IMR-90 (cell line): ENCODE data around the gene SELENOV. TPM values are rescaled to one million over a fixed set of nuclear protein-coding genes. Genes with fewer than 3 reads are reported as not detected.

Source experiments
- ATAC-seq: fragments of 200-7000 bp; cut with Tn5 transposase; 2 replicates; pipeline ENCODE4 v1.9.1; 2020; ENCODE audit warnings: low read depth, mild to moderate bottlenecking, moderate library complexity
- BruUV-seq: library from RNA; stranded (reverse); fragments of 400-500 nt; replicated peaks from 2 replicates; lab custom pipeline; 2021; lab: Mats Ljungman, UMichigan
- CTCF ChIA-PET: fragments of 300-600 bp; formaldehyde crosslinking; extraction: SDS; loops from one replicate; lab custom pipeline; 2021; ENCODE audit warnings: antibody characterized with exemption; lab: Yijun Ruan, JAX
- POLR2A ChIA-PET: fragments of 300-600 bp; sonication (Branson Sonifier 250); formaldehyde crosslinking; loops from one replicate; lab custom pipeline; 2022; ENCODE audit warnings: antibody characterized with exemption; ENCODE audit not compliant: unreplicated experiment; lab: Charles Lee
- DNase-seq: peaks from one replicate; pipeline ENCODE4 v3.0.0; 2013
- H2AFZ ChIP-seq: replicated peaks from 2 replicates; pipeline ENCODE3; 2013; ENCODE audit warnings: low read length, mild to moderate bottlenecking; ENCODE audit not compliant: poor library complexity
- H2AK5ac ChIP-seq: 2 replicates; pipeline ENCODE4 v1.6.1; 2013; ENCODE audit warnings: low read depth, low read length, inconsistent platforms
- H2AK9ac ChIP-seq: replicated peaks from 2 replicates; pipeline ENCODE3; 2013; ENCODE audit warnings: mild to moderate bottlenecking, low read depth, low read length, moderate library complexity; ENCODE audit not compliant: poor library complexity
- H2BK120ac ChIP-seq: 2 replicates; pipeline ENCODE4 v1.6.1; 2013; ENCODE audit warnings: low read depth, low read length, inconsistent platforms
- H2BK15ac ChIP-seq: 3 replicates; pipeline ENCODE4 v1.6.1; 2013; ENCODE audit warnings: low read depth, low read length, inconsistent platforms
- H2BK20ac ChIP-seq: 2 replicates; pipeline ENCODE4 v1.6.1; 2013; ENCODE audit warnings: low read depth, mild to moderate bottlenecking, inconsistent platforms, low read length, moderate library complexity
- H2BK5ac ChIP-seq: 2 replicates; pipeline ENCODE4 v1.6.1; 2013; ENCODE audit warnings: mild to moderate bottlenecking, low read depth, low read length, inconsistent platforms; ENCODE audit not compliant: poor library complexity, severe bottlenecking
- H3K14ac ChIP-seq: replicated peaks from 2 replicates; pipeline ENCODE4 v1.6.1; 2013; ENCODE audit warnings: low read depth, low read length, inconsistent platforms
- H3K18ac ChIP-seq: 2 replicates; pipeline ENCODE4 v1.6.1; 2013; ENCODE audit warnings: low read depth, low read length, control low read depth
- H3K23ac ChIP-seq: 2 replicates; pipeline ENCODE4 v1.6.1; 2013; ENCODE audit warnings: low read depth, low read length, inconsistent platforms
- H3K27ac ChIP-seq: 2 replicates; pipeline ENCODE4 v1.5.1; 2013; ENCODE audit warnings: mild to moderate bottlenecking, control low read depth, low read length; ENCODE audit not compliant: insufficient read depth
- H3K27me3 ChIP-seq: 2 replicates; pipeline ENCODE4 v1.6.1; 2013; ENCODE audit warnings: low read length; ENCODE audit not compliant: control insufficient read depth, insufficient read depth
- H3K36me3 ChIP-seq: 2 replicates; pipeline ENCODE4 v1.6.1; 2013; ENCODE audit warnings: low read length, mixed read lengths; ENCODE audit not compliant: control insufficient read depth, insufficient read depth
- H3K4ac ChIP-seq: 2 replicates; pipeline ENCODE4 v1.6.1; 2013; ENCODE audit warnings: low read depth, low read length, inconsistent platforms
- H3K4me1 ChIP-seq: 2 replicates; pipeline ENCODE4 v1.6.1; 2013; ENCODE audit warnings: low read length, mixed read lengths; ENCODE audit not compliant: control insufficient read depth, insufficient read depth
- H3K4me2 ChIP-seq: 2 replicates; pipeline ENCODE4 v1.6.1; 2013; ENCODE audit warnings: low read depth, mild to moderate bottlenecking, control low read depth, low read length, moderate library complexity
- H3K4me3 ChIP-seq: 2 replicates; pipeline ENCODE4 v1.5.1; 2013; ENCODE audit warnings: low read depth, mild to moderate bottlenecking, control low read depth, low read length, moderate library complexity; ENCODE audit not compliant: insufficient read depth
- H3K56ac ChIP-seq: 2 replicates; pipeline ENCODE4 v1.6.1; 2013; ENCODE audit warnings: low read length, inconsistent platforms; ENCODE audit not compliant: insufficient read depth; ENCODE audit errors: extremely low read depth
- H3K79me1 ChIP-seq, 2 experiments: 2 replicates each; pipeline ENCODE4 v1.6.1; 2013; ENCODE audit warnings: low read length in 2 of 2, inconsistent platforms in 1 of 2, low read depth in 1 of 2
- H3K9ac ChIP-seq: 2 replicates; pipeline ENCODE4 v1.6.1; 2013; ENCODE audit warnings: low read depth, low read length, control low read depth
- H3K9me1 ChIP-seq: 2 replicates; pipeline ENCODE4 v1.6.1; 2013; ENCODE audit warnings: low read length, inconsistent platforms; ENCODE audit not compliant: insufficient read depth
- H3K9me3 ChIP-seq: 2 replicates; pipeline ENCODE4 v1.6.1; 2013; ENCODE audit warnings: low read length; ENCODE audit not compliant: control insufficient read depth, insufficient read depth
- H4K20me1 ChIP-seq: 2 replicates; pipeline ENCODE4 v1.6.1; 2013; ENCODE audit warnings: low read length, inconsistent platforms; ENCODE audit not compliant: insufficient read depth
- H4K5ac ChIP-seq: 2 replicates; pipeline ENCODE4 v1.6.1; 2013; ENCODE audit warnings: mild to moderate bottlenecking, low read depth, low read length, control low read depth
- H4K8ac ChIP-seq, 2 experiments: 2 replicates each; pipeline ENCODE4 v1.6.1; 2013; ENCODE audit warnings: low read depth in 2 of 2, low read length in 2 of 2, control low read depth in 1 of 2, inconsistent platforms in 1 of 2
- H4K91ac ChIP-seq: 2 replicates; pipeline ENCODE4 v1.6.1; 2013; ENCODE audit warnings: low read depth, low read length, inconsistent platforms; ENCODE audit not compliant: insufficient read depth
- BHLHE40 ChIP-seq: fragments of 150-350 bp; IDR thresholded peaks from 2 replicates; pipeline ENCODE4 v1.6.1; 2016; ENCODE audit warnings: mild to moderate bottlenecking, low read depth, low read length
- CTCF ChIP-seq: conservative IDR thresholded peaks from 2 replicates; pipeline ENCODE4 v1.5.1; 2012; ENCODE audit warnings: mild to moderate bottlenecking, low read depth, low read length, improper control_type of control experiment
- ELK1 ChIP-seq: fragments of 150-350 bp; IDR thresholded peaks from 2 replicates; pipeline ENCODE4 v1.6.1; 2016; ENCODE audit warnings: low read depth, mild to moderate bottlenecking, low read length, moderate library complexity, borderline replicate concordance
- FOS ChIP-seq: fragments of 150-350 bp; IDR thresholded peaks from 2 replicates; pipeline ENCODE4 v1.6.1; 2016; ENCODE audit warnings: low read depth, low read length
- MAFK ChIP-seq: IDR thresholded peaks from 2 replicates; pipeline ENCODE4 v1.6.1; 2012; ENCODE audit warnings: low read depth, low read length, improper control_type of control experiment
- MAZ ChIP-seq: IDR thresholded peaks from 2 replicates; pipeline ENCODE4 v1.6.1; 2012; ENCODE audit warnings: low read depth, mild to moderate bottlenecking, low read length, improper control_type of control experiment, moderate library complexity, borderline replicate concordance
- NFE2L2 ChIP-seq: fragments of 150-350 bp; IDR thresholded peaks from 2 replicates; pipeline ENCODE4 v1.6.1; 2016; ENCODE audit warnings: low read depth, mild to moderate bottlenecking, low read length
- POLR2A ChIP-seq: IDR thresholded peaks from 2 replicates; pipeline ENCODE4 v1.6.1; 2012; ENCODE audit warnings: mild to moderate bottlenecking, low read depth, low read length
- RCOR1 ChIP-seq: IDR thresholded peaks from 2 replicates; pipeline ENCODE4 v1.6.1; 2012; ENCODE audit warnings: mild to moderate bottlenecking, low read length, improper control_type of control experiment; ENCODE audit not compliant: insufficient replicate concordance
- RFX5 ChIP-seq: IDR thresholded peaks from 2 replicates; pipeline ENCODE4 v1.8.0; 2012; ENCODE audit warnings: low read depth, mild to moderate bottlenecking, low read length, moderate library complexity
- SMC3 ChIP-seq: fragments of 150-350 bp; IDR thresholded peaks from 2 replicates; pipeline ENCODE4 v1.6.1; 2016; ENCODE audit warnings: low read depth, mild to moderate bottlenecking, antibody characterized with exemption, low read length, moderate library complexity
- USF2 ChIP-seq: fragments of 150-350 bp; IDR thresholded peaks from 2 replicates; pipeline ENCODE4 v1.6.1; 2017; ENCODE audit warnings: mild to moderate bottlenecking, antibody characterized with exemption, low read length, low read depth
- WGBS, 2 experiments: methylation state at CpG; one replicate each; pipeline versions ENCODE4 v1.1.5 to v1.1.7; 2013; ENCODE audit warnings: missing lambda C conversion rate in 2 of 2; ENCODE audit not compliant: insufficient read length in 1 of 2; ENCODE audit errors: extremely low coverage in 2 of 2; 5-methylcytosine and 5-hydroxymethylcytosine counted together
- dilution Hi-C: fragments of 300-500 bp; cut with HindIII; formaldehyde crosslinking; loops from one replicate; pipeline ENCODE4 v1.14.3; 2018; ENCODE audit warnings: low sequenced_read_pairs; ENCODE audit not compliant: unreplicated experiment
- in situ Hi-C: fragments of 300-500 bp; cut with MboI; formaldehyde crosslinking; loops from 3 replicates; pipeline ENCODE4 v1.14.3; 2019; ENCODE audit warnings: low sequenced_read_pairs, inconsistent platforms, mixed read lengths
- intact Hi-C: fragments of 100-400 bp; cut with micrococcal nuclease; formaldehyde crosslinking; loops from 2 replicates; pipeline ENCODE4 v1.10.0; 2022
- polyA plus RNA-seq, 3 experiments: library from polyadenylated mRNA; depleted of rRNA; stranded (reverse); fragments of >200 nt; gene quantifications; 2 replicates each; pipeline ENCODE4 v1.2.3, GENCODE V29; 2012; ENCODE audit warnings: low replicate concordance in 1 of 3
- total RNA-seq: library from RNA; depleted of rRNA; stranded (reverse); fragments of >200 nt; gene quantifications from 2 replicates; pipeline ENCODE4 v1.2.3, GENCODE V29; 2012

The SELENOV gene
- total and polyA plus RNA-seq, 2 of the 4 experiments (the other 2 are of a cell fraction) = not detected

DNA sequence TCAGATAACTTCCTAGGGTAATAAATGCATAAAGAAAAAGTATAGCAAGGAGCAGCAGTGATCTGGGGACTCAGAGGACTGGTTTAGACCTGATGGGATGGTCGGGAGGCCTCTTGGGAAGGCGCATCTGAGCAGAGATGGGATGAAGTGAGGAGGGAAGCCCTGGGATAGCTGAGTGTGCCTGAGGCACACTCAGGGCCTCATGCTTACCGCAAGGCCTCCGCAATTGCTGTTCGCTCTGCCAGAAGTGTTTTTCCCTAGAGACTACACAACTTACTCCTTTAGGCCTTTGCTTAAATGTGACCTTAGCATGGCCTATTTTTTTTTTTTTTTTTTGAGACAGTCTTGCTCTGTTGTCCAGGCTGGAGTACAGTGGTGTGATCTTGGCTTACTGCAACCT is 20.3 kb upstream of the SELENOV start:
- Histone ChIP-seq H3K4me2 (no peak overlapping the region), H2BK15ac (no peak overlapping the region), H3K4me1 (peaks cover 3% of the 10 kb centered on the region; the same call in 1 of the 2 replicates), H3K4me3 (no peak overlapping the region), H4K5ac (no peak overlapping the region), H4K20me1 (no peaks in the 10 kb centered on the region), H3K9ac (no peak overlapping the region), H2AFZ (no peak overlapping the region), H2BK20ac (no peak overlapping the region), H3K79me1 (no peaks in the 10 kb centered on the region), H2BK5ac (no peak overlapping the region), H3K14ac (no peak overlapping the region), H3K23ac (no peak overlapping the region), H3K27ac (no peak overlapping the region), H4K91ac (no peak overlapping the region), H2AK5ac (no peak overlapping the region), H3K4ac (no peak overlapping the region), H2BK120ac (no peak overlapping the region), H3K36me3 (peaks cover 13% of the 10 kb centered on the region), H3K18ac (no peak overlapping the region), H3K9me3 (no peaks in the 10 kb centered on the region), H2AK9ac (no peak overlapping the region), H4K8ac (no peak overlapping the region), H3K27me3 (peaks cover 25% of the 10 kb centered on the region), H3K56ac (no peak overlapping the region), H3K9me1 (peaks cover 3% of the 10 kb centered on the region)
- ChIA-PET POLR2A (no interaction called here), CTCF (no interaction called here)
- no peak for ATAC-seq
- dilution Hi-C loops = no loop called here
- no peak for TF ChIP-seq SMC3
- no peak for TF ChIP-seq RCOR1
- TF ChIP-seq NFE2L2 = no peak
- TF ChIP-seq RFX5 = no peak
- no peak for TF ChIP-seq USF2
- no peak for TF ChIP-seq POLR2A
- TF ChIP-seq BHLHE40 = no peak
- TF ChIP-seq CTCF = no peak
- no peak for TF ChIP-seq MAZ
- no peak for TF ChIP-seq FOS
- TF ChIP-seq ELK1 = no peak
- no peak for TF ChIP-seq MAFK
- no TSS peak for BruUV-seq
- intact Hi-C loops = loop anchor here (5.0 kb wide), 2 partner anchors 38 to 178 kb away; partner anchors contain the start of gene EID2B
- 100% methylated on average over 2 of the region's 5 CpGs; no CpG with 5 or more reads in 1 of the 2 experiments for WGBS, 2 experiments
- in situ Hi-C loops = no loop called here
- no peak for DNase-seq
